ENCODE results near the gene KRT13.

Gene KRT13

GRCh38 chr17:41547378-41547841 is 42.0 kb upstream of the KRT13 start:
- Histone ChIP-seq H3K36me3 (ENCODE audit: insufficient read depth) (no peaks in the 10 kb centered on the region), H3K27ac (no peak overlapping the region), H2AFZ (ENCODE audit: low read depth) (no peak overlapping the region), H3K4me3 (IDR thresholded peaks at IDR 0.05; ENCODE audit: insufficient read depth, low read depth, low read length) (no peak overlapping the region), H3K9ac (no peak overlapping the region), H3K27me3 (ENCODE audit: insufficient read depth, low read depth) (no peaks in the 10 kb centered on the region), H3K79me2 (ENCODE audit: insufficient read depth, low read depth) (no peaks in the 10 kb centered on the region), H4K20me1 (ENCODE audit: insufficient read depth) (no peaks in the 10 kb centered on the region), H3K4me1 (ENCODE audit: low read depth, poor library complexity, severe bottlenecking) (peaks cover 12% of the 10 kb centered on the region), H3K4me2 (no peak overlapping the region)
- TF ChIP-seq CTCF (conservative IDR thresholded peaks at IDR 0.05; ENCODE audit: low read depth, low read length), result no peak

GRCh38 chr17:41546819-41547218 is 41.4 kb upstream of the KRT13 start:
- no peak for TF ChIP-seq CTCF (conservative IDR thresholded peaks at IDR 0.05; ENCODE audit: low read depth, low read length)
- Histone ChIP-seq H3K9ac (no peak overlapping the region), H3K4me3 (IDR thresholded peaks at IDR 0.05; ENCODE audit: insufficient read depth, low read depth, low read length) (no peak overlapping the region), H2AFZ (ENCODE audit: low read depth) (no peak overlapping the region), H3K36me3 (ENCODE audit: insufficient read depth) (no peaks in the 10 kb centered on the region), H3K4me1 (ENCODE audit: low read depth, poor library complexity, severe bottlenecking) (peaks cover 12% of the 10 kb centered on the region), H4K20me1 (ENCODE audit: insufficient read depth) (no peaks in the 10 kb centered on the region), H3K27ac (no peak overlapping the region), H3K27me3 (ENCODE audit: insufficient read depth, low read depth) (no peaks in the 10 kb centered on the region), H3K4me2 (no peak overlapping the region), H3K79me2 (ENCODE audit: insufficient read depth, low read depth) (no peaks in the 10 kb centered on the region)

- no peaks in the 10 kb centered on the region for H3K79me2 ChIP-seq (ENCODE audit: insufficient read depth, low read depth)
- H4K20me1 ChIP-seq (ENCODE audit: insufficient read depth), result no peaks in the 10 kb centered on the region
- no peaks in the 10 kb centered on the region for H3K36me3 ChIP-seq (ENCODE audit: insufficient read depth)
- H3K27ac ChIP-seq, result no peak overlapping the region
- H3K27me3 ChIP-seq (ENCODE audit: insufficient read depth, low read depth), result no peaks in the 10 kb centered on the region
- H2AFZ ChIP-seq (ENCODE audit: low read depth), result no peak overlapping the region
- no peak overlapping the region for H3K9ac ChIP-seq
- H3K4me1 ChIP-seq (ENCODE audit: low read depth, poor library complexity, severe bottlenecking), result peaks cover 12% of the 10 kb centered on the region
- no peak overlapping the region for H3K4me3 ChIP-seq (IDR thresholded peaks at IDR 0.05; ENCODE audit: insufficient read depth, low read depth, low read length)
- H3K4me2 ChIP-seq, result no peak overlapping the region
- TF ChIP-seq CTCF (conservative IDR thresholded peaks at IDR 0.05; ENCODE audit: low read depth, low read length), result no peak
Observed at GRCh38 chr17:41545829-41546410, 40.5 kb upstream of the KRT13 start.

- peaks cover 12% of the 10 kb centered on the region for H3K4me1 ChIP-seq (ENCODE audit: low read depth, poor library complexity, severe bottlenecking)
- no peak overlapping the region for H3K4me2 ChIP-seq
- H3K4me3 ChIP-seq (IDR thresholded peaks at IDR 0.05; ENCODE audit: insufficient read depth, low read depth, low read length), result no peak overlapping the region
- H3K9ac ChIP-seq, result no peak overlapping the region
- H3K27ac ChIP-seq, result no peak overlapping the region
- TF ChIP-seq CTCF (conservative IDR thresholded peaks at IDR 0.05; ENCODE audit: low read depth, low read length), result no peak
- H3K79me2 ChIP-seq (ENCODE audit: insufficient read depth, low read depth), result no peaks in the 10 kb centered on the region
- no peaks in the 10 kb centered on the region for H3K36me3 ChIP-seq (ENCODE audit: insufficient read depth)
- no peaks in the 10 kb centered on the region for H3K27me3 ChIP-seq (ENCODE audit: insufficient read depth, low read depth)
- H4K20me1 ChIP-seq (ENCODE audit: insufficient read depth), result no peaks in the 10 kb centered on the region
- no peak overlapping the region for H2AFZ ChIP-seq (ENCODE audit: low read depth)
Observed at GRCh38 chr17:41544935-41545334, 39.5 kb upstream of the KRT13 start.
